Measurements from ENCODE around the gene MEX3B. TPM values are rescaled to one million over a fixed set of nuclear protein-coding genes. Genes with fewer than 3 reads are reported as not detected.

MEX3B gene
- total RNA-seq, 2 experiments from 2014 or later = 0.99 to 1.2 TPM

DNA sequence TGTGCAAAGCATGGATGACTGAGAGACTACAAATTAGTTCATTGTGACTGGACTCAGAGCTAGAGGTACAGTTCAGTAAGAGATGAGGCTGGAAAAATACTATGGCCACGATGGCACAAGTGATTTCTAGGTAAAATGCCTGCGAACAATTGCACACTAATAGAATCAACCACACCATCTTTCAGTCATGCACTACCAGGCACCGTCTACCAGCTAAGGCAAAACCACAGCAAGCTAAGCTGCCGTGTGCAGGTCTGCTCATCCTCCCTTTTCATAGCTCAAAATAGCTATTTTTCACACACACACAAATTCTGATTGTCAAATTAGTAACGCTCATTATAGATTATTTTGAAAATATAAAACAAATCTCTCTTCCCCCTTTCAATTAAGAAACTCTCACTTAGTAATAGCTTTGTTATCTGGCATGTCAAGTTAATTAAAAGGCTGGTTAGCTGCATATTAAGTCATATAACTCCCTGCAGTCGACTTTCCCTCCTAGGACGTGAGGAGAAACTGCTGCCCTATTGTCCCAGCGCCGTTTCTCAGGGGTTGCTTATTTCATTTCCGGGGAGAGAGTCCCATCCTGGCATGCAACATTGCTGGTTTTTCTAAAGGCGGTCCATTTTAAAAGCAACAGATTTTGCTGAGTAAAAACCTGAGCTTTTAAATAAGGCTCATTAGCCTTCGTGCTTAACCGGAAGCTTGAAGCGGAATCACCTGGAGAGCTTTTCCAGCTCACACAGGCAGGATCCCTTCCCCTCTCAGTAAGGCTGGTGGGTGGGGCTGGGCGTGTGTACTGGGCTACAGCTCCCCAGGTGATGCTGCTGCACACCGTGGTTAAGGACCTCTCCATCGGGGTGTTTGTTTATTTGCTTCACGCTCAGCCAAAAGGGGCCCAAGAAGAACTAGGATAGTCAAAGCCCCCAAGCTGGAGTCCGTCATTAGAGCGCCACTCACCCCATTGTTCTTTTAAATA lies 16.9 kb upstream of the MEX3B start:
- peaks cover 30% of the 10 kb centered on the region for H3K27me3 Mint-ChIP-seq
- POLR2A ChIA-PET = no interaction called here

DNA sequence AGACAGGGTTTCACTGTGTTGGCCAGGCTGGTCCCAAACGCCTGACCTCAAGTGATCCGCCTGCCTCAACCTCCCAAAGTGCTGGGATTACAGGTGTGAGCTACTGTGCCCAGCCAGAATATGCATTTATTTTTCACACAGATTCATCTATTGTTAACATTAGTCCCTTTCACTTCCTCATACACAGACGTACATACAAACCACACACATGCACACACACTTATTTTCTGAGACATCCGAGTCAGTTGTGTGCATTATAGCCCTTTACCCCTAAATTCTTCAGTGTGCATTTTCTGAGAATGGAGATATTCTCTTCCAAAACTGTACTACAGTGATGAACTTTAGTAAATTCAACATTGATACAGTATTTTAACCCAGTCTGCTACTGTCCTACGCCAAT lies 15.0 kb upstream of the MEX3B start:
- no peaks in the 10 kb centered on the region for H3K36me3 Mint-ChIP-seq (ENCODE audit: low read depth)
- POLR2A ChIA-PET = no interaction called here

More for the DNA sequence above, 16.9 kb upstream of the MEX3B start:
- Mint-ChIP-seq H3K9me3 (no peaks in the 10 kb centered on the region), H3K4me3 (no peak overlapping the region), H3K4me1 (no peaks in the 10 kb centered on the region), H3K27ac (no peak overlapping the region), H3K36me3 (ENCODE audit: low read depth) (no peaks in the 10 kb centered on the region)
- no peak for DNase-seq
- CTCF ChIA-PET = interaction anchor here (0.7 to 1.5 kb wide), 3 partner anchors 11 to 89 kb away, joined by 3 to 4 read pairs (median 3); no protein-coding TSS in a partner anchor

DNA sequence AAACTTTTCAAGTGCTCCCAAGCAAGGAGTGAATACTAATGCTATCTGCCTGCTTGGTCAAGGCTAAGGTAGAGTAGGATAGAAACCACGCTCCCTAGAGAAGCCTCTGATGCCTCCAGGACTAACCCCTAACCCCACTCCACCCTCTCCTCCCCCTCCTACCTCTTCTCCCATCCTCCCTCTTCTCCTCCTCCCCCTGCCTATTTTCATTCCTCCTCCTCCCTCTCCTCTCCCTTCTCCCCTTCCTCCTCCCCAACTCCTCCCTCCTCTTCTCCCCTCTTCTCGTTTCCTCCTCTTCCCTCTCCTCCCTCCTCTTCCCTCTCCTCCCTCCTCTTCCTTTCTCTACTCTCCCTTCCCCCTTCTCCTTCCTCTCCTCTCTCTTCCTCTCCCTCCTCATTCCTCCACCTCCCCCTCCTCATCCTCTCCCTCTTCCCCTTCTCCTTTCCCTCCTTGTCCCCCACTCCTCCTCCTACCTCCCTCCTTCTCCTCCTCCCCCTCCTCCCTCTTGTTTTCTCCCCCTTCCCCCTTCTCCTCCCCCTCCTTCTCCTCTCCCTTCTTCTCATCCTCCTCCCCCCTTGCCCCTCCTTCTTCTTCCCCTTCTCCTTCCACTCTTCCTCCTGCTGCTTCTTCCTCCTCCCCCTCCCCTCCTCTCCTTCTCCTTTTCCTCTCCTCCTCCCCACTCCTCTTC lies 12.8 kb upstream of the MEX3B start:
- no peak overlapping the region for H3K27ac Mint-ChIP-seq
- no peaks in the 10 kb centered on the region for H3K9me3 Mint-ChIP-seq
- DNase-seq = no peak
- no peaks in the 10 kb centered on the region for H3K36me3 Mint-ChIP-seq (ENCODE audit: low read depth)
- H3K4me3 Mint-ChIP-seq = no peak overlapping the region
- no peaks in the 10 kb centered on the region for H3K4me1 Mint-ChIP-seq
- ChIA-PET POLR2A (no interaction called here), CTCF (no interaction called here)
- peaks cover 42% of the 10 kb centered on the region for H3K27me3 Mint-ChIP-seq

More for the DNA sequence above, 15.0 kb upstream of the MEX3B start:
- CTCF ChIA-PET = no interaction called here
- no peaks in the 10 kb centered on the region for H3K4me1 Mint-ChIP-seq
- no peak overlapping the region for H3K27ac Mint-ChIP-seq
- no peak overlapping the region for H3K4me3 Mint-ChIP-seq
- no peak for DNase-seq
- peaks cover 44% of the 10 kb centered on the region for H3K27me3 Mint-ChIP-seq
- H3K9me3 Mint-ChIP-seq = no peaks in the 10 kb centered on the region

DNA sequence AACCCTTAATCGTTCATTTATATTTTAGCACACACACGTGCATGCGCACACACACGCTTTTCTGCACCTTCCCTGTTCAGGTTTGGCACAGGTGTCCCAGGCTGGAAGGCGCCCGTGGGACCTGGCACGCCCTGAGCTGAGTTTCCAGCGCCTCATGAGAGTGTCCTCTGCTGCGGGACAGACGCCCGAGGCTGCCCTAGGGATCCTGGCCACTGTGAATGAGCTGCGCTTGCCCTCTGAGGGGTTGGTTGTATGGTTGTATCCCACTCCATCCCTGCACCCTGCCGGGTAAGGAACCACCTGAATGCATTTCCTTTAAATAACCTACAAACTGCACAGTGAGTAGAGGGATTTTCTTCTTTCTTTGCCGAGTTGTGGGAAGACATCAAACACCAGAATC lies 12.2 kb upstream of the MEX3B start:
- ChIA-PET POLR2A (no interaction called here), CTCF (interaction anchor here (1.0 kb wide), 1 partner anchor 39 kb away, joined by 3 read pairs; no protein-coding TSS in a partner anchor)
- no peak overlapping the region for H3K27ac Mint-ChIP-seq
- no peaks in the 10 kb centered on the region for H3K4me1 Mint-ChIP-seq
- H3K4me3 Mint-ChIP-seq = no peak overlapping the region
- H3K9me3 Mint-ChIP-seq = no peaks in the 10 kb centered on the region
- H3K27me3 Mint-ChIP-seq = peaks cover 42% of the 10 kb centered on the region
- H3K36me3 Mint-ChIP-seq (ENCODE audit: low read depth) = no peaks in the 10 kb centered on the region
- DNase-seq = no peak

DNA sequence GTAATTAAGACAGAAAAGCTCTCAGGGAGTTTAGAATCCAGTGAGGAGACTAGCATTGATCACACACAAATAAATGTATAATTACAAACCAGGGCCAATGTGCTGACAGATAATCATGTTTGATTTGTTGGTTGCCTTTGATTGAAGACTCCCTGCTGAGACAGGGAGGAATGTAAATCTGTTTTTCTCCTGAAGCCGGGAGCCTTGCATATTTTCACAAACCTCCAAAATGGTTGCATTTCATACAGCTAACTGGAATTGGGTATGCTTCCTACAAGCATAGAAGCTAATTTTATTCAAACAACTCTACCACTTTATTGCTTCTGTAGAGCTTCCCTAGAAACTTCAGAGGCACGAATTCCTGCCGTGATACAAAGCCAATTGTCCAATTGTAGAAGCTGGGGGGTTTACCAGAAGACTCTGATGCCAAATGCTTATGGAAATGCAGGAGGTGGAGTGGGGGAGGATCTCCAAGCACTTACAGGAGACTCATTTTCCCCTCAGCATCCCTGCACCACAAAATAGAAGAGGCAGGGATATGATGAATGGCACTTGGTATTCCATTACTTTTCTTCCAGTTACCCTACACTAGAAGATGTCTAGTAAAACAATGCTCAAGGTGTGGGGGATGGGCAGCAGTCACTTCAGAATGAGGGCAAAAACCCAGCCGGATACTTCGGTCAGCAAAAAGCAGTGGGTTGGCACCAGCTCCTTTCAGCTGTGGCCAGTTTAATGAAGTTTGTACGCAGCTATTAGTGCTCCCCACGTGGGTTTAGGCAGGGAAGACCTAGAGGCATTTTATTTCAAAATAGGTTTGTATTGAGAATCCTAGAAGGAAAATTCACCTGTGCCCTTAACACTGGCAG lies 11.4 kb upstream of the MEX3B start:
- no peak for DNase-seq
- Mint-ChIP-seq H3K4me1 (no peaks in the 10 kb centered on the region), H3K27me3 (peaks cover 35% of the 10 kb centered on the region), H3K4me3 (no peak overlapping the region), H3K36me3 (ENCODE audit: low read depth) (no peaks in the 10 kb centered on the region), H3K27ac (no peak overlapping the region), H3K9me3 (no peaks in the 10 kb centered on the region)
- ChIA-PET CTCF (interaction anchor here (0.6 to 1.0 kb wide), 2 partner anchors 40 to 1403 kb away, joined by 3 read pairs; no protein-coding TSS in a partner anchor), POLR2A (no interaction called here)

DNA sequence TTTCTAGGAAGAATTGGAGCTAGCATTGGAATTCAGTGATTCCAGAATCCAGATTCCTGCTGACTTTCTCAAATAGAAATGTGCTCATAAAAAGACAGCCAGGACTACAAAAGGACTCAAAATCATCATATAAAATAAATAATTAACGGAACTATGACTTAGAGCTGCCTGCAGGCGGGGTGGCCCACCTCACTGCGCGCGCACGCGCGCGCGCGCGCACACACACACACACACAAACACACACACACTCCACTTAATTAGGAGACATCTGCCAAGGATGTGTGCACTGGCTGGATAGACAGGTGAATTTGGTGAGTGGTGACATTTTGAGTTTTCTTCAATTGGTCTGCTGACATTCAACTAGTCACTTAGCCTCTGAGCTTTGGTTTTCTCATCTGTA lies 6.9 kb upstream of the MEX3B start:
- CTCF ChIA-PET = no interaction called here
- no peaks in the 10 kb centered on the region for H3K36me3 Mint-ChIP-seq (ENCODE audit: low read depth)

DNA sequence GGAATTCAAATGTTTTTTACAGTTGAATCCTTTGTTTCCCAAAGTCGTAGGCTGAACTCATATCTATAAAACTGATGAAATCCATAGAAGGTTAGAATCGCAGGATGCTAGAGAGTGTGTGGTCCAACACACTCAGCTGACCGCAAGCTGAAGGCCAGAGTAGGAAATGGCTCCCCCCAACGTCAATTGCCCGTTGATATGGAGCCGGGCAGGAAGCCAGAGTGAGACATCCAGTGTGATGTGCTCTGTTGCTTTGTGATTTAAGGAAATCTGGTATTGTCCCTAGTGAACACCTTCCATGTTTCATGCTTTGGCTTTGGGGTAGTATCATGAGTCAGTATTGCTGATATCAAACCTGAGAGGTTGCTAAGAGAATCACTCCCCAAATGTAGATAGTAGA lies 5.8 kb upstream of the MEX3B start:
- CTCF ChIA-PET = no interaction called here

More for the DNA sequence above, 6.9 kb upstream of the MEX3B start:
- Mint-ChIP-seq H3K4me3 (no peak overlapping the region), H3K4me1 (peaks cover under 1% of the 10 kb centered on the region), H3K27ac (no peak overlapping the region), H3K9me3 (no peaks in the 10 kb centered on the region), H3K27me3 (peaks cover 40% of the 10 kb centered on the region)
- POLR2A ChIA-PET = no interaction called here
- no peak for DNase-seq

DNA sequence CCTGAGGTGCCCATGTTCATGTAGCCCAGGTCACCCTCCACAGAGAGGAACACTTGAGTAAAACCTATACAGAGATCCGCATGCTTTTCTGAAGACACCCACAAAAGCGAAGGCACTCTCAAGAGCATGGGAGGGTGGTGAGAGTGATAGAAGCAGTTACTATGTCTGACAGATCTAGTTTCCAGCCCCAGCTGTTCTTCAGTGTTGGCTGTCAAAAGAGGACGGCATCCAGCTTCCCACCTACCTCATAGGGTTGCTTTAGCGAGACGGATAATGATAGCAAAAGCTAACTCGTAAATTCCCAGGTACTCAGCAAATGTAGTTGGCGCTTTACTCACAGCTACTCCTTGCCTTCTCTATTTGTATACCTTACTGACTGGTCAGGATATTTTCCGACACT lies 3.0 kb upstream of the MEX3B start:
- H3K36me3 Mint-ChIP-seq (ENCODE audit: low read depth) = peaks cover 2% of the 10 kb centered on the region
- H3K27ac Mint-ChIP-seq = no peak overlapping the region
- peaks cover 37% of the 10 kb centered on the region for H3K27me3 Mint-ChIP-seq
- no peak overlapping the region for H3K4me3 Mint-ChIP-seq
- H3K4me1 Mint-ChIP-seq = peaks cover 16% of the 10 kb centered on the region
- POLR2A ChIA-PET = interaction anchor here (0.5 kb wide), 1 partner anchor 1051 kb away, joined by 3 read pairs; no protein-coding TSS in a partner anchor
- CTCF ChIA-PET = no interaction called here
- H3K9me3 Mint-ChIP-seq = no peaks in the 10 kb centered on the region
- no peak for DNase-seq

More for the DNA sequence above, 5.8 kb upstream of the MEX3B start:
- Mint-ChIP-seq H3K9me3 (no peaks in the 10 kb centered on the region), H3K4me3 (no peak overlapping the region), H3K27me3 (peaks cover 35% of the 10 kb centered on the region), H3K36me3 (ENCODE audit: low read depth) (no peaks in the 10 kb centered on the region), H3K4me1 (peaks cover 5% of the 10 kb centered on the region), H3K27ac (no peak overlapping the region)
- no peak for DNase-seq
- POLR2A ChIA-PET = interaction anchor here (0.7 kb wide), 1 partner anchor 111 kb away, joined by 3 read pairs; no protein-coding TSS in a partner anchor

DNA sequence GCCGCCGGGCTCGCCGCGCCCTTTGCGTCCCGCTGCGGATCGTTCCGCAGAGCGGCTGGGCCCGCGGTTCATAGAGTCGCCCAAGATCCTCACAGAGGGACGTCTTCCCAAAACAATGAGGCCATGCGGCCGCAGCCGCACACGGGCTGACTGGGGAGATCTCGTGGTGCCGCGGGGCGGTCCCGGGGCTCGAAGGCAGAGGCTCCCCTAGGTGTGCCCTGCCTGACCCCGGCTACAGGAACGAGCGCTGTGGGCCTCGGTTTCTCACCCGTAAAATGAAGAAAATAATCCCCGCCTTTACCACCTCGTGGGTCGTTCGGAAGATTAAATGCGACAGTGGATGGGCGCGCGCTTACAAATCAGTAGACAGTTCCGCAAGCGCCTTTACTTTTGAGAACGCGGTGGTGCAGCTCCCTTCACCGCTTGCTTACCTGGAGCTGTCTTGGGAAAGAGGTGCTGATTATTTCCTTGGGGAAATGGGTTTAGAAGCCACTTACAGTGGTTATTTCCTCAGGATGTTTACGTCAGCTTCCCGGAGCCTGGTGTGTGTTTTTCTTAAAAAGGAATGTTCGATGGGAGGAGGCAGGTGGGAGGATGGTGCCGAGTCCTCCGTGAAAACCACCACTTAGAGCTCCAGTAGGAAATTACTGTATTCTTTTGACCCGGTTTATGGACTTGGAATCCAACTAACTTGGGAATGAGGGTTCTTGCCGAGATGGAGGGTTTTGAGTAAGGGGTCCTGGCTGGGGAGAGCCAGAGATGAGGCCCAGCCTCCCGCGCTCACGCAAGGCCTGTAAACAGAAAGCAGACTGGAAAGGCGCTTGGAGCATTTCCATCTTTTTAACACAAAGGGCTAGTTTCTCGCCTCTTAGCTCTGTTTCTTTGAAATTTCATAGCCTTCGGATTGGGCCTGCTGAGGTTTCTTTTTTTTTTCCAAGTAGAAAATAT lies 1.9 kb upstream of the MEX3B start:
- ChIA-PET CTCF (interaction anchor here (0.6 to 1.3 kb wide), 4 partner anchors 16 to 701 kb away, joined by 3 to 5 read pairs (median 4); no protein-coding TSS in a partner anchor), POLR2A (no interaction called here)
- H3K27me3 Mint-ChIP-seq = peaks cover 37% of the 10 kb centered on the region
- peak overlapping the region; percentile 67 for H3K4me3 Mint-ChIP-seq
- H3K27ac Mint-ChIP-seq = no peak overlapping the region
- H3K36me3 Mint-ChIP-seq (ENCODE audit: low read depth) = peaks cover 2% of the 10 kb centered on the region
- DNase-seq = peak; percentile 8
- H3K9me3 Mint-ChIP-seq = no peaks in the 10 kb centered on the region
- peaks cover 16% of the 10 kb centered on the region for H3K4me1 Mint-ChIP-seq

DNA sequence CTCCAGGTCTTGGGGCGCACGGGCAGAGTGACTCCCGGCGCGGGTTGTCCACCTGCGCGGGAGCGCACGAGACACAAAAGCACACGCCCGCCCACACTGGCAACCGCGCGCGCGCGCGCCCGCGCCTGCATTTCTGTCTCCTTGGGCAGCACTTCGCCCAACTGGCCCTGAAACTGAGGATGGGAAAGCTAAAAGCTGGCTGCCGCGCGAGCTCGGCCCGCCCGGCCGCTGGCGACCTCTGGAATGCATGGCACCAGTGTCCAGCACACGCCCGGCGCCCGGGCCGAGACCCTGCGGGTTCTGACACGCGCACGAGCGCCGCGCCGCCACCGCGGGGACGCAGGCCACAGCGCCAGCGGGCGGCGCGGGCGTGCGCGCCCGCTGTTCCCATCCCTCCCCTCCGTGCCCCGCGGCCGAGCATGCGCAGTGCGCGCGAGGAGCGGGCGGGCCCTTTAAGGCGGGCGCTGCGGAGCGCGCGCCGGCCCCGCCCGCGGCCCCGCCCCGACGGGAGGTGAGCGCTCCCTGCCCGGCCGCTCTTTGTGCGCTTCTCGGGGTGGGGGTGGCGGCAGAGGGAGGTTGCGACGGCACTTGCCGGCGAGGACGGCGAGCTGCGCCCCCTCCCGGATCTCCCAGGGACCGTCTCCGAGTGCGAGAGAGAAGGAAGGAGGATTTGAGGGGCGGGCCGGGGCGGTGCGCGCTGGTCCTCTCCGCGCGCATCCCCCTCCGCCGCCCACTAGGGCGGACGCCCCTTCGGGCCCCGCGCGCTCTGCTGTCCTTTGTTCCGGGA lies 1.0 kb upstream of the MEX3B start:
- peaks cover 37% of the 10 kb centered on the region for H3K27me3 Mint-ChIP-seq
- peaks cover 2% of the 10 kb centered on the region for H3K36me3 Mint-ChIP-seq (ENCODE audit: low read depth)
- CTCF ChIA-PET = interaction anchor here (0.6 to 1.3 kb wide), 3 partner anchors 17 to 701 kb away, joined by 3 to 5 read pairs (median 3); no protein-coding TSS in a partner anchor
- H3K4me1 Mint-ChIP-seq = peaks cover 16% of the 10 kb centered on the region
- POLR2A ChIA-PET = no interaction called here
- H3K4me3 Mint-ChIP-seq = peak overlapping the region; percentile 88
- peak; percentile 89 for DNase-seq
- H3K27ac Mint-ChIP-seq = peak overlapping the region; percentile 87
- no peaks in the 10 kb centered on the region for H3K9me3 Mint-ChIP-seq

Measured in activated CD4-positive, alpha-beta T cell treated with anti-CD3 and anti-CD28 coated beads, Interleukin-2, amount 10 ng/mL, durations not matched to agents 7 days and 5 days (primary cell).